RPMI7951 (cell line): ENCODE measurements around the gene TCF4. TPM values are rescaled to one million over a fixed set of nuclear protein-coding genes. Genes with fewer than 3 reads are reported as not detected.

Source experiments
- DNase-seq: peaks from one replicate; pipeline ENCODE4 v3.0.0-alpha.2; 2012; ENCODE audit warnings: low read depth
- total RNA-seq: library from RNA; depleted of rRNA; stranded (reverse); fragments of >200 nt; shearing (Covaris generic); gene quantifications from 2 replicates; pipeline ENCODE4 v1.2.3, GENCODE V29; 2014

Gene TCF4
- total RNA-seq, 1 experiment from 2014 or later = 89.8 TPM

GRCh38 chr18:55585920-55586561, 2.0 kb downstream of the TCF4 start:
- peak; percentile 23 for DNase-seq

GRCh38 chr18:55585065-55585919, 2.7 kb downstream of the TCF4 start:
- no peak for DNase-seq

GRCh38 chr18:55584201-55584600, 3.8 kb downstream of the TCF4 start:
- no peak for DNase-seq

GRCh38 chr18:55582325-55582724, 5.7 kb downstream of the TCF4 start:
- DNase-seq = no peak

- no peak for DNase-seq
These were observed 8.3 kb downstream of the TCF4 start for GRCh38 chr18:55579501-55580270.

- peak; percentile 23 for DNase-seq
These were observed 10.0 kb downstream of the TCF4 start for GRCh38 chr18:55577812-55578539.

GRCh38 chr18:55576001-55576400, 12.0 kb downstream of the TCF4 start:
- DNase-seq = no peak

- DNase-seq = no peak
These were observed 12.9 kb downstream of the TCF4 start for GRCh38 chr18:55575066-55575465.

- DNase-seq = no peak
These were observed 14.6 kb downstream of the TCF4 start for GRCh38 chr18:55573386-55573785.

GRCh38 chr18:55570966-55571365, 17.0 kb downstream of the TCF4 start:
- no peak for DNase-seq

- no peak for DNase-seq
These were observed 21.5 kb downstream of the TCF4 start for GRCh38 chr18:55566456-55566935.

GRCh38 chr18:55559739-55560138, 28.3 kb downstream of the TCF4 start:
- no peak for DNase-seq

- no peak for DNase-seq
These were observed 30.8 kb downstream of the TCF4 start for GRCh38 chr18:55557211-55557610.

GRCh38 chr18:55555395-55556027, 32.5 kb downstream of the TCF4 start:
- DNase-seq = no peak

- DNase-seq = peak; percentile 84
These were observed 35.3 kb downstream of the TCF4 start for GRCh38 chr18:55552526-55553189.

GRCh38 chr18:55551227-55551626, 36.8 kb downstream of the TCF4 start:
- DNase-seq = no peak

GRCh38 chr18:55550471-55550870, 37.5 kb downstream of the TCF4 start:
- DNase-seq = no peak

- peak; percentile 22 for DNase-seq
These were observed 38.4 kb downstream of the TCF4 start for GRCh38 chr18:55549474-55550104.

GRCh38 chr18:55547705-55548056, 40.3 kb downstream of the TCF4 start:
- no peak for DNase-seq
